GM21619 (cell line): ENCODE results near the gene NTNG1.
"Not testable (repeated sequence)": the region's sequence is repeated elsewhere in the genome, so short reads cannot be mapped to it uniquely, and the experiment has no call there.

Experiments
- ATAC-seq: cut with Tn5 transposase; IDR thresholded peaks from one replicate; pipeline ENCODE4 v1.9.1; 2021; ENCODE audit not compliant: unreplicated experiment

The NTNG1 gene

GRCh38 chr1:107196973-107197562, 56.2 kb downstream of the NTNG1 start:
- peak; percentile 96 for ATAC-seq

- no peak for ATAC-seq
Measured at GRCh38 chr1:107198561-107198960, 57.7 kb downstream of the NTNG1 start.

GRCh38 chr1:107200631-107201030, 59.8 kb downstream of the NTNG1 start:
- ATAC-seq: no peak

- ATAC-seq: no peak
Measured at GRCh38 chr1:107202007-107202406, 61.2 kb downstream of the NTNG1 start.

GRCh38 chr1:107213225-107213624, 72.4 kb downstream of the NTNG1 start:
- no peak for ATAC-seq

GRCh38 chr1:107220036-107220435, 79.2 kb downstream of the NTNG1 start:
- no peak for ATAC-seq

- no peak for ATAC-seq
Measured at GRCh38 chr1:107225706-107226105, 84.9 kb downstream of the NTNG1 start.

GRCh38 chr1:107228704-107229371, 88.0 kb downstream of the NTNG1 start:
- ATAC-seq: no peak

GRCh38 chr1:107229711-107230110, 88.9 kb downstream of the NTNG1 start:
- no peak for ATAC-seq

- no peak for ATAC-seq
Measured at GRCh38 chr1:107230121-107230520, 89.3 kb downstream of the NTNG1 start.

GRCh38 chr1:107231291-107231690, 90.5 kb downstream of the NTNG1 start:
- no peak for ATAC-seq

GRCh38 chr1:107232426-107232825, 91.6 kb downstream of the NTNG1 start:
- ATAC-seq: no peak

- ATAC-seq: not testable (repeated sequence)
Measured at GRCh38 chr1:107236760-107237159, 95.9 kb downstream of the NTNG1 start.

GRCh38 chr1:107243461-107243860, 102.6 kb downstream of the NTNG1 start:
- no peak for ATAC-seq

- ATAC-seq: no peak
Measured at GRCh38 chr1:107244709-107245500, 104.1 kb downstream of the NTNG1 start.

- ATAC-seq: peak; percentile 60
Measured at GRCh38 chr1:107246775-107247345, 106.0 kb downstream of the NTNG1 start.

GRCh38 chr1:107247679-107248078, 106.8 kb downstream of the NTNG1 start:
- ATAC-seq: peak; percentile 24

- ATAC-seq: no peak
Measured at GRCh38 chr1:107250169-107250568, 109.3 kb downstream of the NTNG1 start.

- ATAC-seq: no peak
Measured at GRCh38 chr1:107251083-107251482, 110.2 kb downstream of the NTNG1 start.

GRCh38 chr1:107251839-107252238, 111.0 kb downstream of the NTNG1 start:
- no peak for ATAC-seq

- ATAC-seq: peak; percentile 49
Measured at GRCh38 chr1:107252271-107252670, 111.4 kb downstream of the NTNG1 start.

GRCh38 chr1:107254306-107254705, 113.5 kb downstream of the NTNG1 start:
- ATAC-seq: no peak
